Measurements from ENCODE around the gene PCDHGA1.

DNA sequence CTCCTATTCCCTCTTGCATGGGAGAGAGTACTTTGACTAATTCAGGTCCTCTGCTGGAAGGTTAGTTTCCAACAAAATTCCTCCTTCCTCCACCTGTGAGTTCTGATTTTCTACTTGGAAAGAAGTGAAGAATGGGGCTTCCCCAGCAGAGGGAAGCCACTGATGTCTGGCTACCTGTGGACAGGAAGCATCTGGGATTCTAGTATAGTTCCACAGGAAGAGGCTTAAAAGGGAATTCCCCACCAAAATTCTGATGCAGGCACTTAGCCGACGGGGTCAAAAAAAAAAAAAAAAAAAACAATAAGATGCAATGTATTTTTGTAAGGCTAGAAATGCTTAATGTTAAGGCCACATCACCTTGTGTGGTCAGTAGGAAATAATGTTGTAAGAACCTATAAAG is 192.0 kb downstream of the PCDHGA1 start:
- TF ChIP-seq, protein P1, sequence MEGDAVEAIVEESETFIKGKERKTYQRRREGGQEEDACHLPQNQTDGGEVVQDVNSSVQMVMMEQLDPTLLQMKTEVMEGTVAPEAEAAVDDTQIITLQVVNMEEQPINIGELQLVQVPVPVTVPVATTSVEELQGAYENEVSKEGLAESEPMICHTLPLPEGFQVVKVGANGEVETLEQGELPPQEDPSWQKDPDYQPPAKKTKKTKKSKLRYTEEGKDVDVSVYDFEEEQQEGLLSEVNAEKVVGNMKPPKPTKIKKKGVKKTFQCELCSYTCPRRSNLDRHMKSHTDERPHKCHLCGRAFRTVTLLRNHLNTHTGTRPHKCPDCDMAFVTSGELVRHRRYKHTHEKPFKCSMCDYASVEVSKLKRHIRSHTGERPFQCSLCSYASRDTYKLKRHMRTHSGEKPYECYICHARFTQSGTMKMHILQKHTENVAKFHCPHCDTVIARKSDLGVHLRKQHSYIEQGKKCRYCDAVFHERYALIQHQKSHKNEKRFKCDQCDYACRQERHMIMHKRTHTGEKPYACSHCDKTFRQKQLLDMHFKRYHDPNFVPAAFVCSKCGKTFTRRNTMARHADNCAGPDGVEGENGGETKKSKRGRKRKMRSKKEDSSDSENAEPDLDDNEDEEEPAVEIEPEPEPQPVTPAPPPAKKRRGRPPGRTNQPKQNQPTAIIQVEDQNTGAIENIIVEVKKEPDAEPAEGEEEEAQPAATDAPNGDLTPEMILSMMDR (conservative IDR thresholded peaks at IDR 0.05; ENCODE audit: low read depth, low read length): no peak
- no peak for TF ChIP-seq EZH2 (IDR thresholded peaks at IDR 0.05; ENCODE audit: low read length, unreplicated experiment)
